Suprapubic skin (tissue), 4 donors: ENCODE results near the gene FSTL4.

Experiments
- CTCF ChIP-seq, 2 donors: fragments of 200-600 bp in 1 of 2; fragments of 450-650 bp in 1 of 2; sonication (generic) in 1 of 2; IDR thresholded peaks; one replicate each; pipeline ENCODE4 v1.5.1; 2016 to 2019; ENCODE audit warnings: antibody characterized with exemption in 2 of 2, mild to moderate bottlenecking in 1 of 2, moderate library complexity in 1 of 2
- POLR2A ChIP-seq, 2 donors: fragments of 450-650 bp; IDR thresholded peaks; one replicate each; pipeline ENCODE4 v1.6.1; 2017; ENCODE audit warnings: antibody characterized with exemption in 2 of 2, mild to moderate bottlenecking in 2 of 2, moderate library complexity in 2 of 2
- POLR2AphosphoS5 ChIP-seq, 3 donors: sonication (generic); formaldehyde crosslinking; IDR thresholded peaks; one replicate each; pipeline ENCODE4 v1.6.1; 2017; ENCODE audit warnings: antibody characterized with exemption in 3 of 3

DNA sequence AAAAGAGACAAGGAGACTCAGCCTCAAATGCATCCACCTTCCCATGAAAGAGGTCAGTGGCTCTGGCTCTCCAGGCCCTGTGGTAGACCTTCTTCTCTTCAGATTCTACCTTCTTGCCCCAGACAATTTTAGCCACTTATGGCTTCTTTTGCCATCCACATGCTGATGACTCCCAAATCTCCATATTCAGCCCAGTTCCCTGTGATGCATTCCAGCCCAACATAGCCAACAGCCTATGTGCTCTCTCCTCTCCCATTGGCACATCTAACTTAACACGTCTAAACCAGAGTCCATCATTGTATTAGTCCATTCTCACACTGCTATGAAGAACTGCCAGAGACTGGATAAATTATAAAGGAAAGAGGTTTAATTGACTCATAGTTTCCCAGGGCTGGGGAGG lies 108.8 kb downstream of the FSTL4 start:
- TF ChIP-seq CTCF (IDR thresholded peaks at IDR 0.05): no peak
- no peak for TF ChIP-seq POLR2AphosphoS5 (IDR thresholded peaks at IDR 0.05)
- TF ChIP-seq POLR2A (IDR thresholded peaks at IDR 0.05): no peak
